ENCODE measurements around the gene SUPT3H. TPM values are rescaled to one million over a fixed set of nuclear protein-coding genes. Genes with fewer than 3 reads are reported as not detected.

Gene SUPT3H
- total and polyA plus RNA-seq, 2 of the 8 experiments (the other 6 are each of a cell fraction or from before 2014, with no cell fraction given) = 18.8 to 23.0 TPM

DNA sequence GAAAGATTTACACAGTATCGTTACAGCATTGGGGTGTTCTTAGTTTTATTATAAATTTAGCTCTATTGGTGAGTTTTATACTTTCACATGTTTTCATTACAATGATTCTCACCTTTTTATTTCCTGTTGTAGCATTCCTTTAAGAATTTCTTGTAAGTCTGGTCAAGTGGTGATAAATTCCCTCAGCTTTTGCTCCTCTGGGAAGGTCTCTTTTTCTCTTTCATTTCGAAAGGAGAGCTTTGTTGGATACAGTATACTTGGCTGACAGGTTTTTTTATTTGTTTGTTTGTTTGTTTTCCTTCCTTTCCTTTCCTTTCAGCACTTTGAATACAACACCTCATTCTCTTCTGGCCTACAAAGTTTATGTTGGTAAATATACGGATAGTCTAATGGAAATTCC, 299.3 kb downstream of the SUPT3H start:
- no peak overlapping the region for H3K4me3 ChIP-seq (ENCODE audit: extremely low read depth in 1 of 4, insufficient read depth in 2 of 4, low read depth in 3 of 4, low read length in 4 of 4)
- 96% methylated on average over 3 of the region's 3 CpGs; no CpG with 5 or more reads in 1 of the 2 experiments for WGBS, 2 experiments (ENCODE audit: extremely low coverage in 1 of 2, insufficient coverage in 1 of 2, insufficient read length in 1 of 2, insufficient replicate concordance in 2 of 2, low coverage in 1 of 2, low lambda C conversion rate in 2 of 2, missing lambda C conversion rate in 1 of 2)

More for the DNA sequence above, 299.3 kb downstream of the SUPT3H start:
- H2AK5ac ChIP-seq (ENCODE audit: low read depth, low read length) = no peak overlapping the region
- H3K36me3 ChIP-seq (ENCODE audit: control insufficient read depth in 2 of 4, insufficient read depth in 4 of 4, low read length in 3 of 4) = no peaks in the 10 kb centered on the region
- FAIRE-seq = no peak
- no peak overlapping the region for H2BK20ac ChIP-seq (ENCODE audit: low read length)
- H3K27ac ChIP-seq (ENCODE audit: low read depth, low read length) = no peak overlapping the region
- CTCF ChIA-PET (ENCODE audit: partially characterized antibody) = no interaction called here
- H3K23ac ChIP-seq (ENCODE audit: insufficient read length) = no peak overlapping the region
- no peaks in the 10 kb centered on the region for H4K20me1 ChIP-seq (replicated peaks in 1 of 2; ENCODE audit: control insufficient read depth in 1 of 2, insufficient read depth in 2 of 2, low read length in 2 of 2)
- H3K56ac ChIP-seq (replicated peaks; ENCODE audit: insufficient read length, low read depth, low read length) = no peak overlapping the region
- no peak overlapping the region for H3K18ac ChIP-seq (ENCODE audit: extremely low read depth, low read length)
- no peaks in the 10 kb centered on the region for H3K79me2 ChIP-seq (ENCODE audit: control insufficient read depth in 1 of 2, insufficient read depth in 2 of 2, low read length in 2 of 2)
- peaks cover 0 to 5% of the 10 kb centered on the region in 2 experiments; a peak in 1 of 4 replicates for H3K9me3 ChIP-seq (ENCODE audit: insufficient read depth in 2 of 2, low read depth in 1 of 2, low read length in 1 of 2)
- H3K79me1 ChIP-seq (ENCODE audit: low read depth, low read length) = no peaks in the 10 kb centered on the region
- POLR2A ChIA-PET (ENCODE audit: partially characterized antibody) = interaction anchor here (0.6 kb wide), 1 partner anchor 994 kb away, joined by 4 read pairs; no protein-coding TSS in a partner anchor
- no peak overlapping the region for H4K5ac ChIP-seq (ENCODE audit: insufficient read length, low read depth, low read length)
- TF ChIP-seq SP1 (IDR thresholded peaks at IDR 0.05; ENCODE audit: low read depth, low read length) = no peak
- TF ChIP-seq BRCA1 (IDR thresholded peaks at IDR 0.05; ENCODE audit: low read depth, low read length) = no peak
- no peak for TF ChIP-seq CEBPB (IDR thresholded peaks at IDR 0.05; ENCODE audit: low read depth, low read length)
- TF ChIP-seq EP300 (IDR thresholded peaks at IDR 0.05; ENCODE audit: borderline replicate concordance in 1 of 2, low read depth in 2 of 2, low read length in 2 of 2) = no peak
- no peak for TF ChIP-seq CHD2 (IDR thresholded peaks at IDR 0.05; ENCODE audit: low read length)
- no peak for TF ChIP-seq RFX5 (IDR thresholded peaks at IDR 0.05; ENCODE audit: borderline replicate concordance, low read depth, low read length)
- TF ChIP-seq BACH1 (IDR thresholded peaks at IDR 0.05; ENCODE audit: low read length) = no peak
- no peak for TF ChIP-seq POLR2AphosphoS5 (IDR thresholded peaks at IDR 0.05; ENCODE audit: low read depth, low read length)
- no peak for TF ChIP-seq JUND (IDR thresholded peaks at IDR 0.05; ENCODE audit: low read length)
- no peak for TF ChIP-seq CTBP2 (IDR thresholded peaks at IDR 0.05; ENCODE audit: borderline replicate concordance, insufficient read depth, insufficient read length, low read length)
- TF ChIP-seq, protein P1, sequence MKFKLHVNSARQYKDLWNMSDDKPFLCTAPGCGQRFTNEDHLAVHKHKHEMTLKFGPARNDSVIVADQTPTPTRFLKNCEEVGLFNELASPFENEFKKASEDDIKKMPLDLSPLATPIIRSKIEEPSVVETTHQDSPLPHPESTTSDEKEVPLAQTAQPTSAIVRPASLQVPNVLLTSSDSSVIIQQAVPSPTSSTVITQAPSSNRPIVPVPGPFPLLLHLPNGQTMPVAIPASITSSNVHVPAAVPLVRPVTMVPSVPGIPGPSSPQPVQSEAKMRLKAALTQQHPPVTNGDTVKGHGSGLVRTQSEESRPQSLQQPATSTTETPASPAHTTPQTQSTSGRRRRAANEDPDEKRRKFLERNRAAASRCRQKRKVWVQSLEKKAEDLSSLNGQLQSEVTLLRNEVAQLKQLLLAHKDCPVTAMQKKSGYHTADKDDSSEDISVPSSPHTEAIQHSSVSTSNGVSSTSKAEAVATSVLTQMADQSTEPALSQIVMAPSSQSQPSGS (IDR thresholded peaks at IDR 0.05; ENCODE audit: low read length) = no peak
- no peak overlapping the region for H3K9ac ChIP-seq (replicated peaks in 1 of 4; ENCODE audit: extremely low read depth in 1 of 4, low read depth in 3 of 4, low read length in 3 of 4)
- no peaks in the 10 kb centered on the region for H3K23me2 ChIP-seq (ENCODE audit: low read depth, low read length)
- H3K4me1 ChIP-seq (replicated peaks in 1 of 4; ENCODE audit: control insufficient read depth in 3 of 4, insufficient read depth in 4 of 4, low read length in 3 of 4) = no peaks in the 10 kb centered on the region
- H4K91ac ChIP-seq (replicated peaks; ENCODE audit: insufficient read length, low read length) = no peak overlapping the region
- no peak overlapping the region for H3K4ac ChIP-seq (replicated peaks; ENCODE audit: insufficient read length, low read depth, low read length)
- H4K8ac ChIP-seq (ENCODE audit: extremely low read depth, insufficient read depth, low read length) = no peak overlapping the region
- no peak overlapping the region for H2BK15ac ChIP-seq (ENCODE audit: low read length)
- H3K4me2 ChIP-seq (ENCODE audit: insufficient read depth in 1 of 2, low read depth in 2 of 2, low read length in 2 of 2) = no peak overlapping the region
- no peak for DNase-seq (ENCODE audit: low read depth in 1 of 2, low spot score in 2 of 2)
- H3K27me3 ChIP-seq (replicated peaks in 1 of 4; ENCODE audit: control insufficient read depth in 3 of 4, extremely low read depth in 1 of 4, insufficient read depth in 3 of 4, low read length in 3 of 4) = no peaks in the 10 kb centered on the region
- H3K14ac ChIP-seq (ENCODE audit: insufficient read length) = no peak overlapping the region
- no peak overlapping the region for H2BK12ac ChIP-seq (ENCODE audit: low read depth, low read length)
- no peak overlapping the region for H2AFZ ChIP-seq (ENCODE audit: low read length)
- no peak overlapping the region for H2BK5ac ChIP-seq (ENCODE audit: low read depth, low read length)
- H2BK120ac ChIP-seq (replicated peaks; ENCODE audit: low read depth, low read length) = no peak overlapping the region
